SK-N-SH (cell line): ENCODE results near the gene CLINT1. TPM values are rescaled to one million over a fixed set of nuclear protein-coding genes. Genes with fewer than 3 reads are reported as not detected.

Source experiments
- CTCF ChIA-PET: fragments of 300-600, 350-600 bp; formaldehyde crosslinking; extraction: SDS; loops from one replicate; lab custom pipeline; 2021; lab: Yijun Ruan, JAX
- POLR2A ChIA-PET: fragments of 350-600 bp; sonication (Branson Sonifier 250); formaldehyde crosslinking; extraction: SDS; loops from one replicate; lab custom pipeline; 2020; ENCODE audit warnings: antibody characterized with exemption, inconsistent platforms; lab: Yijun Ruan, JAX
- DNase-seq: peaks from one replicate; pipeline ENCODE4 v3.0.0; 2012
- H2AFZ ChIP-seq: fragments of 200-600 bp; sonication (generic); 2 replicates; pipeline ENCODE4 v1.8.1; 2016; ENCODE audit warnings: antibody characterized with exemption, mild to moderate bottlenecking, low read depth
- H3F3A ChIP-seq: fragments of 200-600 bp; sonication (generic); replicated peaks from 2 replicates; pipeline ENCODE3; 2016; ENCODE audit warnings: antibody characterized with exemption, mild to moderate bottlenecking; ENCODE audit not compliant: insufficient read depth
- H3K27ac ChIP-seq, 2 experiments: fragments of 200-500 bp in 1 of 2; fragments of 200-600 bp in 1 of 2; sonication (Bioruptor generic) in 1 of 2; sonication (generic), shearing (Covaris generic) in 1 of 2; 2 replicates each; pipeline versions ENCODE4 v1.5.1 to v1.6.1; 2014 to 2016; ENCODE audit warnings: low read depth in 2 of 2, inconsistent platforms in 1 of 2, low read length in 1 of 2, mild to moderate bottlenecking in 1 of 2, mixed read lengths in 1 of 2
- H3K27me3 ChIP-seq: fragments of 200-600 bp; sonication (generic), shearing (Covaris generic); 2 replicates; pipeline ENCODE4 v1.6.1; 2016; ENCODE audit warnings: mixed run types; ENCODE audit not compliant: insufficient read depth
- H3K36me3 ChIP-seq, 2 experiments: fragments of 200-500 bp in 1 of 2; fragments of 200-600 bp in 1 of 2; sonication (Bioruptor generic) in 1 of 2; sonication (generic) in 1 of 2; replicated peaks in 1 of 2; 2 replicates each; pipeline versions ENCODE3 to v1.5.1; 2014 to 2016; ENCODE audit warnings: low read length in 1 of 2, mild to moderate bottlenecking in 1 of 2; ENCODE audit not compliant: insufficient read depth in 2 of 2, control insufficient read depth in 1 of 2
- H3K4me1 ChIP-seq, 2 experiments: fragments of 200-500 bp in 1 of 2; fragments of 200-600 bp in 1 of 2; sonication (Bioruptor generic) in 1 of 2; sonication (generic), shearing (Covaris generic) in 1 of 2; 2 replicates each; pipeline versions ENCODE4 v1.5.1 to v1.6.1; 2014 to 2016; ENCODE audit warnings: low read depth in 1 of 2, low read length in 1 of 2, mixed run types in 1 of 2; ENCODE audit not compliant: insufficient read depth in 2 of 2, control insufficient read depth in 1 of 2
- H3K4me2 ChIP-seq: fragments of 200-600 bp; sonication (generic), shearing (Covaris generic); 2 replicates; pipeline ENCODE4 v1.6.1; 2017; ENCODE audit warnings: mixed run types
- H3K4me3 ChIP-seq, 2 experiments: fragments of 200-500 bp in 1 of 2; fragments of 200-600 bp in 1 of 2; sonication (Bioruptor generic) in 1 of 2; sonication (generic), shearing (Covaris generic) in 1 of 2; 2 replicates each; pipeline versions ENCODE4 v1.5.1 to v1.8.1; 2014 to 2016; ENCODE audit warnings: low read depth in 2 of 2, inconsistent platforms in 1 of 2, low read length in 1 of 2, mild to moderate bottlenecking in 1 of 2, mixed read lengths in 1 of 2, moderate library complexity in 1 of 2
- H3K79me2 ChIP-seq: fragments of 200-600 bp; sonication (generic); 2 replicates; pipeline ENCODE4 v1.8.1; 2017; ENCODE audit warnings: mild to moderate bottlenecking; ENCODE audit not compliant: insufficient read depth
- H3K9ac ChIP-seq: fragments of 200-600 bp; sonication (generic); 2 replicates; pipeline ENCODE4 v1.6.1; 2017; ENCODE audit warnings: mixed run types
- H3K9me2 ChIP-seq: fragments of 200-600 bp; sonication (generic); 2 replicates; pipeline ENCODE4 v1.6.1; 2017; ENCODE audit warnings: mixed run types
- H3K9me3 ChIP-seq: fragments of 200-600 bp; sonication (generic); 2 replicates; pipeline ENCODE4 v1.6.1; 2017; ENCODE audit warnings: mixed run types, mild to moderate bottlenecking, moderate library complexity
- H4K20me1 ChIP-seq: fragments of 200-600 bp; sonication (generic); 2 replicates; pipeline ENCODE4 v1.6.1; 2017; ENCODE audit warnings: mild to moderate bottlenecking, mixed run types; ENCODE audit not compliant: insufficient read depth
- CTCF ChIP-seq: fragments of 200-600 bp; sonication (generic); IDR thresholded peaks from 2 replicates; pipeline ENCODE4 v1.6.1; 2017; ENCODE audit warnings: antibody characterized with exemption, mild to moderate bottlenecking, moderate library complexity
- EP300 ChIP-seq, 2 experiments: IDR thresholded peaks; 2 replicates each; pipeline versions ENCODE4 v1.4.0 to v1.6.1; 2012; ENCODE audit warnings: borderline replicate concordance in 1 of 2, low read depth in 1 of 2, low read length in 1 of 2
- FOXJ3 ChIP-seq: sonication (generic); formaldehyde crosslinking; IDR thresholded peaks from 2 replicates; pipeline ENCODE4 v1.5.1; 2020; ENCODE audit warnings: mild to moderate bottlenecking, missing genetic modification reagents
- GATA2 ChIP-seq: sonication (generic); formaldehyde crosslinking; IDR thresholded peaks from 2 replicates; pipeline ENCODE4 v1.5.0; 2020; ENCODE audit warnings: mild to moderate bottlenecking, missing genetic modification reagents
- IRF3 ChIP-seq: fragments of 150-350 bp; IDR thresholded peaks from 2 replicates; pipeline ENCODE4 v1.6.1; 2016; ENCODE audit warnings: mild to moderate bottlenecking, low read depth, low read length
- MAX ChIP-seq: IDR thresholded peaks from 2 replicates; pipeline ENCODE4 v1.4.0; 2012; ENCODE audit warnings: low read depth
- MEF2A ChIP-seq: IDR thresholded peaks from 2 replicates; pipeline ENCODE4 v1.4.0; 2012; ENCODE audit warnings: low read depth, borderline replicate concordance
- RAD21 ChIP-seq: IDR thresholded peaks from 2 replicates; pipeline ENCODE4 v1.6.1; 2012; ENCODE audit warnings: mild to moderate bottlenecking, low read length
- RCOR1 ChIP-seq: fragments of 150-350 bp; IDR thresholded peaks from 2 replicates; pipeline ENCODE4 v1.6.1; 2017; ENCODE audit warnings: antibody characterized with exemption, low read length
- RXRA ChIP-seq: IDR thresholded peaks from 2 replicates; pipeline ENCODE4 v1.4.0; 2012; ENCODE audit warnings: low read depth, mild to moderate bottlenecking, borderline replicate concordance
- SMC3 ChIP-seq: IDR thresholded peaks from 2 replicates; pipeline ENCODE4 v1.6.1; 2012; ENCODE audit warnings: low read depth, low read length, improper control_type of control experiment
- TEAD4 ChIP-seq: IDR thresholded peaks from 2 replicates; pipeline ENCODE4 v1.4.0; 2012; ENCODE audit warnings: mild to moderate bottlenecking, borderline replicate concordance; ENCODE audit not compliant: insufficient read depth
- USF1 ChIP-seq: IDR thresholded peaks from 2 replicates; pipeline ENCODE4 v1.4.0; 2012; ENCODE audit warnings: low read depth, borderline replicate concordance
- WGBS: methylation state at CpG from one replicate; pipeline ENCODE4 v1.1.6; 2017; ENCODE audit warnings: low lambda C conversion rate; 5-methylcytosine and 5-hydroxymethylcytosine counted together
- polyA plus RNA-seq, 3 experiments: library from polyadenylated mRNA; depleted of rRNA; stranded (reverse); fragments of >200 nt; gene quantifications; 2 replicates each; pipeline ENCODE4 v1.2.3, GENCODE V29; 2012

Gene CLINT1
- polyA plus RNA-seq, 1 of the 3 experiments (the other 2 are of a cell fraction), result 65.4 TPM

GRCh38 chr5:157890836-157891597 lies 32.1 kb upstream of the CLINT1 start:
- H3K27me3 ChIP-seq, result no peaks in the 10 kb centered on the region
- no peak overlapping the region for H3K27ac ChIP-seq
- no peak overlapping the region for H3K4me2 ChIP-seq
- no peaks in the 10 kb centered on the region for H3K9me2 ChIP-seq
- no peaks in the 10 kb centered on the region for H4K20me1 ChIP-seq
- H3K4me1 ChIP-seq, result no peaks in the 10 kb centered on the region
- H3K9ac ChIP-seq, result no peak overlapping the region
- H2AFZ ChIP-seq, result no peak overlapping the region
- H3K79me2 ChIP-seq, result no peaks in the 10 kb centered on the region
- no peaks in the 10 kb centered on the region for H3K36me3 ChIP-seq
- no peaks in the 10 kb centered on the region for H3F3A ChIP-seq
- no peak for TF ChIP-seq RXRA
- no peak for TF ChIP-seq FOXJ3
- TF ChIP-seq CTCF, result no peak
- no peak for TF ChIP-seq MEF2A
- TF ChIP-seq SMC3, result no peak
- no peak for TF ChIP-seq USF1
- no peak for TF ChIP-seq IRF3
- TF ChIP-seq MAX, result no peak
- TF ChIP-seq GATA2, result no peak
- no peak for TF ChIP-seq RCOR1
- no peak for TF ChIP-seq EP300 (IDR thresholded peaks at IDR 0.05; ENCODE audit: borderline replicate concordance in 1 of 2, low read depth in 1 of 2, low read length in 1 of 2)
- TF ChIP-seq RAD21, result no peak
- TF ChIP-seq TEAD4, result no peak
- TF ChIP-seq, all 33 proteins: peak for 0
- ChIA-PET CTCF (interaction anchor here (0.6 kb wide), 1 partner anchor 626 kb away, joined by 4 read pairs; no protein-coding TSS in a partner anchor), POLR2A (no interaction called here)
- H3K9me3 ChIP-seq, result no peaks in the 10 kb centered on the region
- WGBS, result 87% methylated on average over 2 of the region's 2 CpGs
- no peak for DNase-seq
- H3K4me3 ChIP-seq, result no peak overlapping the region
